Gastroesophageal sphincter (tissue), 3 donors: Measurements from ENCODE around the gene PI4KA.

Experiments used
- EP300 ChIP-seq: sonication (generic); formaldehyde crosslinking; IDR thresholded peaks from one replicate; pipeline ENCODE4 v1.6.1; 2017; ENCODE audit warnings: antibody characterized with exemption, mild to moderate bottlenecking
- POLR2A ChIP-seq, 2 donors: fragments of 450-650 bp; IDR thresholded peaks; one replicate each; pipeline ENCODE4 v1.6.1; 2017; ENCODE audit warnings: antibody characterized with exemption in 2 of 2, mild to moderate bottlenecking in 2 of 2, moderate library complexity in 1 of 2
- POLR2AphosphoS5 ChIP-seq: sonication (generic); formaldehyde crosslinking; IDR thresholded peaks from one replicate; pipeline ENCODE4 v1.6.1; 2017; ENCODE audit warnings: antibody characterized with exemption
- TF ChIP-seq, protein P1 (sequence below), 4 experiments: fragments of 200-600 bp in 2 of 4; fragments of 450-650 bp in 2 of 4; sonication (generic) in 1 of 4; IDR thresholded peaks; one replicate each; pipeline ENCODE4 v1.5.1; 2017 to 2019; ENCODE audit warnings: antibody characterized with exemption in 4 of 4, mild to moderate bottlenecking in 2 of 4, moderate library complexity in 2 of 4

DNA sequence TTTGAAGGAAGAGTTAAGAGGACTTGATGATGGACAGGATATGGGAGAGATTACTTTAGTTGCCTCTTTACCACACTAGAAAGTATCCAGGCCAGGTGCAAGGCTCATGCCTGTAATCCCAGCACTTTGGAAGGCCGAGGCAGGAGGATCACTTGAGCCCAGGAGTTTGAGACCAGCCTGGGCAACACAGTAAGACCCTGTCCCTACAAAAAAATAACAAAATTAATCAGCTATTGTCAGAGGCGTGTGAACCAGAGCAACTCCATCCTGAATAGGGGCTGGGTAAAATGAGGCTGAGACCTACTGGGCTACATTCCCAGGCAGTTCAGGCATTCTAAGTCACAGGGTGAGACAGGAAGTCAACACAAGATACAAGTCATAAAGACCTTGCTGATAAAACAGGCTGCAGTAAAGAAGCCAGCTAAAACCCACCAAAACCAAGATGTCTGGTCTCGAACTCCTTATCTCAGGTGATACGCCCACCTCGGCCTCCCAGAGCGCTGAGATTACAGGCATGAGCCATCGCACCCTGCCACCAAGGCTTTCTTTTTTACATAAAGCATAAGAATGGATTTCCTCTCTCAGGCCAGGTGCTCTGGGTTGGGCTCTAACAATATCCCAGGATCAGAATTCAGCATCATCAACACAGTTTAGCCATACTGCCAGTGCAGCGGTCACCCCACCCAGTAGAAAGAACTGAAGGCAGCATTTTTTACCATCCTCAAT, 17.8 kb downstream of the PI4KA start:
- TF ChIP-seq POLR2A (IDR thresholded peaks at IDR 0.05) = no peak
- TF ChIP-seq, protein P1, sequence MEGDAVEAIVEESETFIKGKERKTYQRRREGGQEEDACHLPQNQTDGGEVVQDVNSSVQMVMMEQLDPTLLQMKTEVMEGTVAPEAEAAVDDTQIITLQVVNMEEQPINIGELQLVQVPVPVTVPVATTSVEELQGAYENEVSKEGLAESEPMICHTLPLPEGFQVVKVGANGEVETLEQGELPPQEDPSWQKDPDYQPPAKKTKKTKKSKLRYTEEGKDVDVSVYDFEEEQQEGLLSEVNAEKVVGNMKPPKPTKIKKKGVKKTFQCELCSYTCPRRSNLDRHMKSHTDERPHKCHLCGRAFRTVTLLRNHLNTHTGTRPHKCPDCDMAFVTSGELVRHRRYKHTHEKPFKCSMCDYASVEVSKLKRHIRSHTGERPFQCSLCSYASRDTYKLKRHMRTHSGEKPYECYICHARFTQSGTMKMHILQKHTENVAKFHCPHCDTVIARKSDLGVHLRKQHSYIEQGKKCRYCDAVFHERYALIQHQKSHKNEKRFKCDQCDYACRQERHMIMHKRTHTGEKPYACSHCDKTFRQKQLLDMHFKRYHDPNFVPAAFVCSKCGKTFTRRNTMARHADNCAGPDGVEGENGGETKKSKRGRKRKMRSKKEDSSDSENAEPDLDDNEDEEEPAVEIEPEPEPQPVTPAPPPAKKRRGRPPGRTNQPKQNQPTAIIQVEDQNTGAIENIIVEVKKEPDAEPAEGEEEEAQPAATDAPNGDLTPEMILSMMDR (IDR thresholded peaks at IDR 0.05) = no peak
- no peak for TF ChIP-seq EP300
- no peak for TF ChIP-seq POLR2AphosphoS5
